Vagina (tissue), 2 donors: ENCODE data around the gene JDP2. TPM values are rescaled to one million over a fixed set of nuclear protein-coding genes. Genes with fewer than 3 reads are reported as not detected.

Experiments used
- DNase-seq, 2 donors: peaks; one replicate each; pipeline ENCODE4 v3.0.0-alpha.2; 2017; ENCODE audit errors: extremely low spot score in 2 of 2
- H3K27ac ChIP-seq: fragments of 200-600 bp; sonication (generic); one replicate; pipeline ENCODE4 v1.5.1; 2019
- H3K27me3 ChIP-seq: fragments of 200-600 bp; sonication (generic); one replicate; pipeline ENCODE4 v1.5.1; 2019
- H3K36me3 ChIP-seq, 2 donors: fragments of 200-600 bp; sonication (generic); one replicate each; pipeline ENCODE4 v1.5.1; 2017 to 2019
- H3K4me1 ChIP-seq: fragments of 200-600 bp; sonication (generic); one replicate; pipeline ENCODE4 v1.5.1; 2019
- H3K4me3 ChIP-seq, 2 donors: fragments of 200-600 bp; sonication (generic); 1 replicate in 1 of 2; 2 replicates in 1 of 2; pipeline ENCODE4 v1.5.1; 2016 to 2019
- H3K9me3 ChIP-seq: fragments of 200-600 bp; sonication (generic); one replicate; pipeline ENCODE4 v1.5.1; 2019
- CTCF ChIP-seq, 3 experiments: fragments of 450-650 bp in 2 of 3; fragments of 200-600 bp in 1 of 3; sonication (generic) in 1 of 3; IDR thresholded peaks; one replicate each; pipeline ENCODE4 v1.5.1; 2017 to 2019; ENCODE audit warnings: antibody characterized with exemption in 3 of 3, mild to moderate bottlenecking in 2 of 3, moderate library complexity in 2 of 3
- POLR2A ChIP-seq, 2 donors: fragments of 450-650 bp; IDR thresholded peaks; one replicate each; pipeline ENCODE4 v1.6.1; 2017; ENCODE audit warnings: antibody characterized with exemption in 2 of 2, mild to moderate bottlenecking in 2 of 2, moderate library complexity in 2 of 2
- POLR2AphosphoS5 ChIP-seq, 2 donors: sonication (generic); formaldehyde crosslinking; IDR thresholded peaks; one replicate each; pipeline ENCODE4 v1.9.0; 2017; ENCODE audit warnings: antibody characterized with exemption in 2 of 2, mild to moderate bottlenecking in 2 of 2, low read depth in 1 of 2; ENCODE audit not compliant: insufficient read depth in 1 of 2
- intact Hi-C: fragments of 100-400 bp; cut with DNase I; formaldehyde crosslinking; loops from one replicate; pipeline ENCODE4 v1.15.1; 2023
- total RNA-seq: library from RNA; depleted of rRNA; stranded (reverse); fragments of >200 nt; gene quantifications from one replicate; pipeline ENCODE4 v1.2.3, GENCODE V29; 2016

JDP2 gene
- total RNA-seq, 1 donor from 2014 or later = 66.5 TPM

GRCh38 chr14:75404847-75405246 lies 23.0 kb upstream of the JDP2 start:
- H3K4me1 ChIP-seq = peaks cover 23% of the 10 kb centered on the region
- no peak for TF ChIP-seq POLR2A (IDR thresholded peaks at IDR 0.05)
- no peak overlapping the region for H3K4me3 ChIP-seq
- H3K27me3 ChIP-seq = no peaks in the 10 kb centered on the region
- DNase-seq = peak; percentile 7 to 18
- intact Hi-C loops = no loop called here
- no peak overlapping the region for H3K27ac ChIP-seq
- H3K36me3 ChIP-seq = no peaks in the 10 kb centered on the region
- H3K9me3 ChIP-seq = no peaks in the 10 kb centered on the region

GRCh38 chr14:75406102-75406501 lies 21.7 kb upstream of the JDP2 start:
- peaks cover 11% of the 10 kb centered on the region for H3K4me1 ChIP-seq
- intact Hi-C loops = no loop called here
- no peak for TF ChIP-seq POLR2A (IDR thresholded peaks at IDR 0.05)
- TF ChIP-seq POLR2AphosphoS5 (IDR thresholded peaks at IDR 0.05; ENCODE audit: insufficient read depth in 1 of 2, low read depth in 1 of 2) = no peak
- no peak for TF ChIP-seq CTCF (IDR thresholded peaks at IDR 0.05)
- no peaks in the 10 kb centered on the region for H3K27me3 ChIP-seq
- H3K4me3 ChIP-seq = no peak overlapping the region
- no peak for DNase-seq
- no peaks in the 10 kb centered on the region for H3K36me3 ChIP-seq
- H3K27ac ChIP-seq = no peak overlapping the region
- H3K9me3 ChIP-seq = no peaks in the 10 kb centered on the region

- intact Hi-C loops = no loop called here
- H3K27ac ChIP-seq = no peak overlapping the region
- H3K9me3 ChIP-seq = no peaks in the 10 kb centered on the region
- no peaks in the 10 kb centered on the region for H3K27me3 ChIP-seq
- no peak for DNase-seq
- no peaks in the 10 kb centered on the region for H3K36me3 ChIP-seq
- H3K4me1 ChIP-seq = peaks cover 4% of the 10 kb centered on the region
- H3K4me3 ChIP-seq = no peak overlapping the region
- TF ChIP-seq POLR2A (IDR thresholded peaks at IDR 0.05) (no peak), CTCF (IDR thresholded peaks at IDR 0.05) (no peak), POLR2AphosphoS5 (IDR thresholded peaks at IDR 0.05; ENCODE audit: insufficient read depth in 1 of 2, low read depth in 1 of 2) (no peak)
Measured at GRCh38 chr14:75406856-75407255, 21.0 kb upstream of the JDP2 start.

- Histone ChIP-seq H3K4me3 (no peak overlapping the region), H3K4me1 (no peaks in the 10 kb centered on the region), H3K27me3 (no peaks in the 10 kb centered on the region), H3K27ac (no peak overlapping the region), H3K9me3 (no peaks in the 10 kb centered on the region), H3K36me3 (no peaks in the 10 kb centered on the region)
- intact Hi-C loops = no loop called here
- TF ChIP-seq POLR2AphosphoS5 (IDR thresholded peaks at IDR 0.05; ENCODE audit: insufficient read depth in 1 of 2, low read depth in 1 of 2) = no peak
- TF ChIP-seq POLR2A (IDR thresholded peaks at IDR 0.05) = no peak
- TF ChIP-seq CTCF (IDR thresholded peaks at IDR 0.05) = no peak
- DNase-seq = peak; percentile 54 to 70
Measured at GRCh38 chr14:75409316-75410205, 18.3 kb upstream of the JDP2 start.

GRCh38 chr14:75411214-75411540 lies 16.6 kb upstream of the JDP2 start:
- H3K4me3 ChIP-seq = no peak overlapping the region
- intact Hi-C loops = no loop called here
- no peak for DNase-seq
- no peaks in the 10 kb centered on the region for H3K36me3 ChIP-seq
- no peaks in the 10 kb centered on the region for H3K4me1 ChIP-seq
- no peaks in the 10 kb centered on the region for H3K9me3 ChIP-seq
- no peak overlapping the region for H3K27ac ChIP-seq
- no peaks in the 10 kb centered on the region for H3K27me3 ChIP-seq
- no peak for TF ChIP-seq CTCF (IDR thresholded peaks at IDR 0.05)
- TF ChIP-seq POLR2AphosphoS5 (IDR thresholded peaks at IDR 0.05; ENCODE audit: insufficient read depth in 1 of 2, low read depth in 1 of 2) = no peak
- TF ChIP-seq POLR2A (IDR thresholded peaks at IDR 0.05) = no peak
